ENCODE results near the gene SASS6. TPM values are rescaled to one million over a fixed set of nuclear protein-coding genes. Genes with fewer than 3 reads are reported as not detected.

SASS6 gene
- polyA plus RNA-seq, 1 donor from 2014 or later: 6.4 TPM

- H3K27ac ChIP-seq (ENCODE audit: low read length): no peak overlapping the region
- no peaks in the 10 kb centered on the region for H3K9me3 ChIP-seq (ENCODE audit: low read length)
- no peak overlapping the region for H3K4me2 ChIP-seq (ENCODE audit: low read length)
- H2AFZ ChIP-seq (ENCODE audit: low read depth, low read length): no peak overlapping the region
- no peaks in the 10 kb centered on the region for H3K27me3 ChIP-seq (ENCODE audit: insufficient read depth, low read depth, low read length)
- H3K36me3 ChIP-seq (ENCODE audit: insufficient read depth, low read length): no peaks in the 10 kb centered on the region
- H3K79me2 ChIP-seq (replicated peaks; ENCODE audit: insufficient read depth, low read length): no peaks in the 10 kb centered on the region
- H3K9ac ChIP-seq (ENCODE audit: low read length): no peak overlapping the region
- H3K4me3 ChIP-seq (ENCODE audit: low read length): no peak overlapping the region
- no peaks in the 10 kb centered on the region for H3F3A ChIP-seq (ENCODE audit: insufficient read depth, low read length, poor library complexity, severe bottlenecking)
- H3K9me2 ChIP-seq (ENCODE audit: insufficient read depth, low read length): no peaks in the 10 kb centered on the region
- no peak for TF ChIP-seq TAF1 (IDR thresholded peaks at IDR 0.05; ENCODE audit: low read depth)
- TF ChIP-seq POLR2AphosphoS5 (IDR thresholded peaks at IDR 0.05): no peak
- no peak for TF ChIP-seq SMC3 (conservative IDR thresholded peaks at IDR 0.05; ENCODE audit: poor library complexity)
- TF ChIP-seq CTCF (IDR thresholded peaks at IDR 0.05; ENCODE audit: poor library complexity, severe bottlenecking): no peak
- no peaks in the 10 kb centered on the region for H4K20me1 ChIP-seq (ENCODE audit: insufficient read depth)
Observed at GRCh38 chr1:100151679-100152078, 18.9 kb upstream of the SASS6 start.

GRCh38 chr1:100147875-100148274, 15.1 kb upstream of the SASS6 start:
- Histone ChIP-seq H4K20me1 (ENCODE audit: insufficient read depth) (no peaks in the 10 kb centered on the region), H3K27me3 (ENCODE audit: insufficient read depth, low read depth, low read length) (no peaks in the 10 kb centered on the region), H2AFZ (ENCODE audit: low read depth, low read length) (no peak overlapping the region), H3K27ac (ENCODE audit: low read length) (no peak overlapping the region), H3K36me3 (ENCODE audit: insufficient read depth, low read length) (peaks cover 12% of the 10 kb centered on the region), H3F3A (ENCODE audit: insufficient read depth, low read length, poor library complexity, severe bottlenecking) (no peaks in the 10 kb centered on the region), H3K4me2 (ENCODE audit: low read length) (no peak overlapping the region), H3K9ac (ENCODE audit: low read length) (no peak overlapping the region), H3K9me2 (ENCODE audit: insufficient read depth, low read length) (no peaks in the 10 kb centered on the region), H3K9me3 (ENCODE audit: low read length) (no peaks in the 10 kb centered on the region), H3K4me3 (ENCODE audit: low read length) (no peak overlapping the region), H3K79me2 (replicated peaks; ENCODE audit: insufficient read depth, low read length) (no peaks in the 10 kb centered on the region)
- TF ChIP-seq EZH2 (IDR thresholded peaks at IDR 0.05; ENCODE audit: borderline replicate concordance, insufficient read depth, low read length, poor library complexity, severe bottlenecking) (no peak), MXI1 (conservative IDR thresholded peaks at IDR 0.05; ENCODE audit: poor library complexity, severe bottlenecking) (no peak), EP300 (conservative IDR thresholded peaks at IDR 0.05; ENCODE audit: poor library complexity, severe bottlenecking) (no peak), SMC3 (conservative IDR thresholded peaks at IDR 0.05; ENCODE audit: poor library complexity) (no peak), RAD21 (conservative IDR thresholded peaks at IDR 0.05) (no peak), CTCF (IDR thresholded peaks at IDR 0.05; ENCODE audit: poor library complexity, severe bottlenecking) (no peak), POLR2AphosphoS5 (IDR thresholded peaks at IDR 0.05) (no peak), REST (IDR thresholded peaks at IDR 0.05; ENCODE audit: borderline replicate concordance) (no peak), TAF1 (IDR thresholded peaks at IDR 0.05; ENCODE audit: low read depth) (no peak)

All from neural cell (in vitro differentiated cells).